Activated CD4-positive, CD25-positive, alpha-beta regulatory T cell treated with anti-CD3 and anti-CD28 coated beads, Interleukin-2, amount 50 U/mL, for 24 hours (primary cell): ENCODE measurements around the gene SLC13A1.
"Not testable (repeated sequence)": the region's sequence is repeated elsewhere in the genome, so short reads cannot be mapped to it uniquely, and the experiment has no call there.

Experiments
- ATAC-seq, 2 donors: fragments of 150-1000 bp; cut with Tn5 transposase; one replicate each; pipeline ENCODE4 v1.10.0; 2021; ENCODE audit warnings: mild to moderate bottlenecking in 1 of 2, moderate library complexity in 1 of 2

SLC13A1 gene

DNA sequence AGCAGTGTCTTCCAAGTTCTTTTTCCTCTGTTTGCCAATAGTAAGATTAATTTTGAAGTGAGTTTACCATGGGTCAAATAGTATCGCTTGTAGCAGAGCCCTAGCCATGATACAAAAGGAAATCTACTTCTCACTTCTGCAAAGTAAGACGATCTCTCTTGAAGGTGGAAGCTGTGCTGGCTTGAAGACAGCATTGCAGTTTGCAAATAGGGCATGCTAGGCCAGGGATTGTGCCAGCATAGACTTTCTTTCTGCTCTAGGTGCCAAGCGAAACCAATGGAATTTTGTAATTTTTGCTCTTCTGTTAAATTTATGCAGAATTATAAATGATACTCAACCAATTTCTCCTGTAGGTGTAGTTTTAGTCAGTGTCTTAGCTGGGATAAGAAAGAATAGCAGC, 74.5 kb downstream of the SLC13A1 start:
- ATAC-seq, result no peak

DNA sequence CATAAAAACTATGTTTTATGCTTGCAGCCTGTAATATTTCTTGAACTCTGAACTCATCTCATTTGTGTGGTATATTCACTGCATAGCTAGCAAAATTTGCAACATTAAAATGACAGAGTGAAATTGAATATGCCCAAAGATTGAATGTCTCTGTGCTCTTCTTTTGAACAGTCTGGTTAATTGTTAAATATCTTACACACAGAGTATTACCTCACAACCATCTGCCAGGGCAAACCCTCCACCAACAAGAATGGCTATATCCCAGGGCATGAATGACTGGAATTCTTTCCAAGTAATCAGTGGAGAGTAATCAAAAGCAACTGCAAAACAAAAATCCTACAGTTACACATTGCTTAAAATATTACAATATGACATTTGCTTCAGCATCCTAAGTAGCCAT, 76.9 kb downstream of the SLC13A1 start:
- no peak for ATAC-seq

DNA sequence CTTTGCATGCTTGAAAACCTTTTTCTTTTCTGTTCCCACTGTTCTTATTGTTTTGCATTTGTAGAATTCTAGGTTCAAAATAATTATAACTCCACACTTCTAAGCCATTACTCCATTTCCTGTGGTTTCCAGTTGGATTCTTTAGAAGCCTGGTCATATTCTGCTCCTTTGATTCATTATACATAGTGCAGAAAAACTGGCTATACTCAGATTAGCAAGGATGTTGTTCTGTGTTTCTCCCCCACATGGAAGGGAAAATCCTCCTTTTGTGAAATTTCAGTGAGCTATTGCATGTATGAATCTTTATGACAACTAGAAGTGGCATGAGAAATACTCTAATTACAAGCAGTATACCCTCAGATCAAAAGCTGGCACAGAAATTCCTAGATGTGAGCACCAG, 79.5 kb downstream of the SLC13A1 start:
- ATAC-seq, result no peak

DNA sequence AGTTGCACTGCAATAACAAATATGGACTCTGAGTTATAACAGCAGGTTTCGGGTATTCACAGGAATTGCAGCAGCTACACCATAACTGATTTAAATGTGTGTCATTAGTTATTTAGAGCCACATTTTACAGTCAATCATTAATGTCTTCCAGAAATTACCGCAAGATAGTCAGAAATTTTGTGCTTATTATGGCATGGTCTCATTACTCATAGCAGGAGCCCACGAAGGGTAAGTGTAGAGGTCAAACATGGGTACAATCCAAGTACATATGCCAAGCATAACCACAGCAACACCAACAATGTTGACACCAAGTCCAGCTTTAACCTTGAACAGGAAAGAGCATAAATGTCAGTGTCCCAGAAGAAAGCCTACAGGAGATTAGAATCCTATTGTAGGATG, 84.4 kb downstream of the SLC13A1 start:
- ATAC-seq, result no peak

DNA sequence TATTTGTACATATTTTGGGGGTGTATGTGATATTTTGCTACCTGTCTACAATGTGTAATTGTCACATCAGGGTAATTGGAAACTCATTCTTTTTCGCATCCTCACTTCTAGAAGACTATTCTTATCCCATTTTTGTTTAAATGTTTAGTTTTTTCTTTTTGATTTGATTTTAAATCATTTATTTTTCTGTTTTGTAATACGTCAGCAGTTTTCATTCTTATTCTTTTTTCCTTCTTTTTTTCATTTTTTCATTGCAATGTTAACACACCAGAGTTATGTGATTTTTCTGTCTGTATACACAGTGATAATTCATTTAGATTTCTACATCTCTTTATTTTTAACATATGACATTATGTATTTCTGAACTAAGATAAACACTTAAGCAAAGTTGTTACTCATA, 85.5 kb downstream of the SLC13A1 start:
- no peak for ATAC-seq

DNA sequence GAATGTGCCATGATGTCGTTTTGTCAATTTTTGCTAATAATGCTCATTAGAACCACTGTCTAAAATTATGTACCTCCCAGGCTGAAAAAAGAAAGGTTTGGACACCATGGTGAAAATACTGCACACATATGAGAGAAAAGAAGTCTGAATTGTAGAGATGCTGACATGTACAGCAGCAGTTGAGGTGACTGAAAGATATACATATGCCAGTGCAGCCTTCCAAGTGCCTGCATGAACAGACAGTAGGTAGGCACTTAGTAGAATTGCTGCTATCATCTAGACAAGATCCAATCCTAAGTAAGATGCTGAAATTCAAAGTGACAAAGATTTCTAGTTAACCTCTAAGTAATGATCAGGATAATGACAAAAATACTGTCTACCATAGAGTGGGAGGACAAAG, 86.9 kb downstream of the SLC13A1 start:
- ATAC-seq, result no peak

DNA sequence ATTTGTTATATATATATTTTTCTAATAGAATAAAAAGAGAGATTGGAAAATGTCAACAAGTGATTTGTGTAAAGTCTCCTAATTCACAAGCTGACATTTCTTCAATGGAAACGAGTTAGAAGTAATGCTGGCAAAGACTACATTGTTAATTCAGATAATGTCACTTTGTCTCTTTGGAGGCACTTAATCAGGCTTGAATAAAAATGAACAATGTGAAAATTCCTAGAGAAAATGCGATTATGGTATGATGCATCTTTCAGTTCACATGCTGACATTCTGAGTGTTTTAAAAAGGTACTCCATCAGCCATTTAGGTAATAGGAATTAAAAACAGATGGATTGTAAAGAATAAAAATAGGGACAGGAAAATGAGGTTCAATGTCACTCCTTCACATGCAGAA, 100.1 kb downstream of the SLC13A1 start:
- ATAC-seq, result no peak

DNA sequence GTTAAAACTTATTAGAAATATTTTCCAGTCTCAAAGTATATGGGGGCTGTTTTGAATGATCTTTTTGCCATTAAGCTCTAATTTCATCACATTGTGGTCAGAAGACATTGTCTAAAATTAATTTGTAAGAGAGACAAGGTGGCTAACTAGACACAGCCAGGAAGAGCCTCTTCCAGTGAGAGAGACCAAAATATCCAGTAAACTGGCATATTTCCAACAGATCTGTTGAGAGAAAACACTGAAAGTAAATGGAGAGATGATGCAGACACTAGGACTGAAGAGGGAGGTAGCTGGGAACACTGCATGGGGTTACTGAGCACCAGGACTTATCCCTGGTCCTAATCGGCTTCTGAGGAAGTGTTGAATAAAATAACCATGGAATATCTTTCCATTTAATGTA, 102.8 kb downstream of the SLC13A1 start:
- no peak for ATAC-seq

DNA sequence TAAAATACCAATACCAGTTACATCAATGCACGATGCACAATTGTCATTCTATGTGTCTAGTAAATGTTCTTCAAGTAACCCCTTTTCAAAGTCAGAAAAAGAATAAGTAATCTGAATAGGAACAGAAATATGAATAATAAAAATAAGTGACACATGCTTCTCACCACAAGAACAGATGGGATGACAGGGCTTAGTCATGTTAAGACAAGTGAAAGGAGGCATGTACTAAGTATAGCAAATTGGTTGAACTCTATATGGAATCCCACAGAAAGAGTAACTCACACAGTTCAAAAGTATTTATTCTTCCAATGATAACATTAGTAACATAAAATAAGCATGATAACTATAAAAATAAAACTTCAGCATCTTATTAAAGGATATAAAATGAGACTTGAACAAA, 103.3 kb downstream of the SLC13A1 start:
- no peak for ATAC-seq

DNA sequence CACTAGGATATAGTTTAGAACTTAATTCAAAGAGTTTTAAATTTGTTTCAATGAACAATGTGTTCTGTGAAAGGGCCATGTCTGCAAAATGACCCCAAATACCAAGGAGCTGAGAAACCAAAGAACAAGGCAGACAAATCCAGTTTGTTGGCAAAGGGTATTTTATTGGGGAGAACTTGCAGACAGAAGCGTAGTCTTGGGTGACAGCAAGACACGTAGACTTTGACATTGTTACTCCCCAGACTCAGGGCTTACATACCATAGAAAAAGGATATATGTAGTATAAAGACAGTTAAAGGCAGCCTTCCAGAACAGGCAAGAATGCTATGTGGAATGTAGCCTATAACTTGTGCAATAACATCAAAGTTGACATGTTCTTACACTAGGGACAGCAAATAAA, 109.3 kb downstream of the SLC13A1 start:
- no peak for ATAC-seq

DNA sequence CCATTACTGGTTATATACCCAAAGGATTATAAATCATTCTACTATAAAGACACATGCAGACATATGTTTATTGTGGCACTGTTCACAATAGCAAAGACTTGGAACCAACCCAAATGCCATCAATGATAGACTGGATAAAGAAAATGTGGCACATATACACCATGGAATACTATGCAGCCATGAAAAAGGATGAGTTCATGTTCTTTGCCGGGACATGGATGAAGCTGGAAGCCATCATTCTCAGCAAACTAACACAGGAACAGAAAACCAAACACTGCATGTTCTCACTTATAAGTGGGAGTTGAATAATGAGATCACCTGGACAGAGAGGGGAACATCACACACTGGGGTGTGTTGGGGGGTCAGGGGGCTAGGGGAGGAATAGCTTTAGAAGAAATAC, 112.9 kb downstream of the SLC13A1 start:
- not testable (repeated sequence) for ATAC-seq

DNA sequence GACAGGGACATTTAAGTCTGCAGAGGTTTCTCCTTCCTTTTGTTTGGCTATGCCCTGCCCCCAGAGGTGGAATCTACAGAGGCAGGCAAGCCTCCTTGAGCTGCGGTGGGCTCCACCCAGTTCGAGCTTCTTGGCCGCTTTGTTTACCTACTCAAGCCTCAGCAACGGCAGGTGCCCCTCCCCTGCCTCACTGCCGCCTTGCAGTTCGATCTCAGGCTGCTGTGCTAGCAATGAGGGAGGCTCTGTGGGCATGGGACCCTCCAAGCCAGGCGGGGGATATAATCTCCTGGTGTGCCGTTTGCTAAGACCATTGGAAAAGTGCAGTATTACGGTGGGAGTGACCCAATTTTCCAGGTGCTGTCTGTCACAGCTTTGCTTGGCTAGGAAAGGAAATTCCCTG, 114.9 kb downstream of the SLC13A1 start:
- not testable (repeated sequence) for ATAC-seq

DNA sequence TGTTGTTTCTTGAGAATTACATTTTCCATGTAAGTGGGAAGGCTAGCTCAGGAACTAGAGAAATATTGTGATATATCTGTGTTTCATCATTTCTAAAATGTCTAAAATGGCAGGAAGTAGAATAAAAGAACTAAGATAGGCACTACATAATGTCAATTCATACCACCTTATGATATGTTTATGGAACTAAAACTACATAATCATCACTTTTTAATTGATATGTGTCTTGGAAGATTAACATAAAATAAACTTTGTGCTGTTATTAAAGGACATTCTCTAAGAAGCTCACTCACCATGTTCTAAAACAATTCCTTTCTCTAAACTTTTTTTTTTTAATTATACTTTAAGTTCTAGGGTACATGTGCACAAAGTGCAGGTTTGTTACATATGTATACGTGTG, 120.7 kb downstream of the SLC13A1 start:
- ATAC-seq, result no peak

DNA sequence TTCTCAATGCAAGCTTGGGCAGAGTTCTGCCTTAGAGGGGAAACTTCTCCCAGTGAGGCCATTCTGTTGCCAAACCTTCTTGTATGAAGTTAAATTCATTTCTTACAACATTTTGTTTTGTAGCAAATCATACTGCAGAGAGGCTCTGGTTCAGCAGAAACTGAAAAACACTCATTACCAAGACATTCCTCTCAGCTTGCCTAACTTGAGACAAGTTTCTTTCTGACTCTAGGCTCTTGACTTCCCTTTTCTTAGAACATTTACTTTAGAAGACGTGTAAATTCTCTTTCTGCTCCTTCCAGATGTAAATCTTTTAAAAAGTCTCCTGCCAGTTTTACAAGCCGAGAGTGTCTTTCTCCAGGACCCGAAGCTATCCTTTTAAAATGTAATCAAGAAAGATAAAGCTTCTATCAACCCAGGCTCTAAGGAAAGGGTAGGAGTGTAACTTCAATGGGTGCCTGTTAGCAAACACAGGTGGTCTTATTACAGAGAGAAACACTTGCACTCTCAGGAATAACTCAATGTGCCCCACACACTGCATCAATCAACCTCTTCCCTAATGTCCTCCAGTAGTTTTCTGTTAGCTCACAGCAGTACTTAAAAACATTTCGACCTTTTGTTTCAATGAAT, 123.8 kb downstream of the SLC13A1 start:
- no peak for ATAC-seq

DNA sequence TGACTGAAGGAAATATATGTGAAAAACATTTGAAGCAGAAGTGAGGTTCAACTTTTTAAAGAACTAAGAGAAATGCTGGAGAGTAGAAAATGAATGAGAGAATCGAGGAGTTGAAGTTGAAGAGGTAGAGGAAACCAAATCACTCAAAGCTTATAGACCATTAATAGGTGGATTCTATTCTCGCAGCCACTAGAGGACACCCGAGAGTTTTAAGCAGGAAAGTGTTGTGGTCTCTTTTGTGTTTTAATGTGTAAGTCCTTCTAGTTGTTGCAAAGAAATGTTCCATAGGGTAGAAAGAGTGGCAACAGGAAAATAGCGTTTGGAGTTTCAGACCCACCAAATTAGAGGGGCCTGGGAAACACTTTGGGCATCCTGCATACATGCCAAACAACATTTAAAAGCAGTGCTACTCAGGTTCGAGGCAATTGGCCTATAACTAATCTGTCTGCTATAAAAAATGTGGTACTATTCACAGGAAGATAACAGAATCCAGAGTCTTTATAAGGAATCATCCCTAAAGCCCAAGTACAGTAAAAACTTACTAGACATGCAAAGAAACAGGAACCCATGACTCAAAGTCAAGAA, 129.0 kb downstream of the SLC13A1 start:
- ATAC-seq, result no peak

DNA sequence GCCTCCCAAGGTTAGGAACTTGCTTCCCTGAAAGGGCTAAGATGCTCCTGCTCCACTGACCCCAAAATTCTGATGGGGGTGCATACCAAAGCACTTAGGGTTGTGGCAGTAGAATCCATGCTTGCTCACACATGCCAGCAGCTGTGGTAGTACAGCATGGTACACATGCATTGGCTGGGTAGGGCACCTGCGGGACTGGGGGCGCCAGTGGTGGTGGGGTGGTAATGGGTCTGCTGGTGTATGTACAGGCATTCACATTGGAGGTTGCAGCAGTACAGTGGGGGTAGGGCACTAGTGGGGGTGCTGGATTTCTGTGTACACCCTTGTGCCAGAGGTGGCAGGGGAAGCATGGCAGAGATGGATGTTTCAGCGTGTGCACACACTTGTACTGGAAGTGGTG, 132.0 kb downstream of the SLC13A1 start:
- ATAC-seq, result no peak
